HG03565 (cell line): ENCODE measurements around the gene HGS.

Experiments used
- ATAC-seq: cut with Tn5 transposase; IDR thresholded peaks from one replicate; pipeline ENCODE4 v1.9.1; 2021; ENCODE audit warnings: mild to moderate bottlenecking, moderate library complexity; ENCODE audit not compliant: unreplicated experiment

The HGS gene

DNA sequence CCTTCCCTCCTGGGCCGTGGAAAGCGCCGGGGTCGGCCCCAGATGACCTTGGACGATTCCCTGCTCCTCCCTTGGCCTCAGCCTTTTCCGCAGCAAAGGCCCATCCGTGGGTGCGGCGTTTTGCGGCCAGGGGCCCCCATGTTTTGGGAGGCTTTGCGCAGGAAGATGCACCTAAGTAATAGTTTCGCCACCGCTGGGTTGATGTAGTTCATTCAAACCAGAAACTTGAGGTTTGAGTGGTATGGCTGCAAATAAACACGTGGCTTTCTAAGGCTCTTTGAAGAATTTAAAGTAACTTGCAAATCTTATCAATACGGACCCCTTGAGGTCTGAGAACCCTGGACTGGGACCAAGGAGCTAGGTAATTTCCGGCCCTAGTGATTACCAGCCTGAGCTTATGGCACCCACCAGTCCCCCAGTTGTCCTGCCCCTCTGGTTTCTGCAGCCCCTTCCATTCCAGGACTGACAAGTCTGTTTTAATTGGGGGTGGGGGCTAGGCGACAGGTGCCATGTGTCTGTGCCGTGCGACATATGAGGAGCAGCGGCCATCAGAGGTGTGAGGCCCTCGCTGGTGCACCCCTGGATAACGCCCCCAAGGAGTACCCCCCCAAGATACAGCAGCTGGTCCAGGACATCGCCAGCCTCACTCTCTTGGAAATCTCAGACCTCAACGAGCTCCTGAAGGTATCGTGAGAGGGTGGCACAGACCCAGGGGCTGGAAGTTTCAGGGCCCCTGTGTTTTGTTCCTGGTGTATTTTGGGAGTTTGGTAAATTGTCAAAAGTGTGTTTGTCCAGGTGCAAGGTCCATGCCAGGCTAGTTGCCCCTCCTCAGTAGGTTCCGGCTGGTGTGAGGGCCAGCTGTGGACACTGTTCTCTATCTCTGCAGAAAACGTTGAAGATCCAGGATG is 20.2 kb downstream of the HGS start:
- ATAC-seq: no peak

DNA sequence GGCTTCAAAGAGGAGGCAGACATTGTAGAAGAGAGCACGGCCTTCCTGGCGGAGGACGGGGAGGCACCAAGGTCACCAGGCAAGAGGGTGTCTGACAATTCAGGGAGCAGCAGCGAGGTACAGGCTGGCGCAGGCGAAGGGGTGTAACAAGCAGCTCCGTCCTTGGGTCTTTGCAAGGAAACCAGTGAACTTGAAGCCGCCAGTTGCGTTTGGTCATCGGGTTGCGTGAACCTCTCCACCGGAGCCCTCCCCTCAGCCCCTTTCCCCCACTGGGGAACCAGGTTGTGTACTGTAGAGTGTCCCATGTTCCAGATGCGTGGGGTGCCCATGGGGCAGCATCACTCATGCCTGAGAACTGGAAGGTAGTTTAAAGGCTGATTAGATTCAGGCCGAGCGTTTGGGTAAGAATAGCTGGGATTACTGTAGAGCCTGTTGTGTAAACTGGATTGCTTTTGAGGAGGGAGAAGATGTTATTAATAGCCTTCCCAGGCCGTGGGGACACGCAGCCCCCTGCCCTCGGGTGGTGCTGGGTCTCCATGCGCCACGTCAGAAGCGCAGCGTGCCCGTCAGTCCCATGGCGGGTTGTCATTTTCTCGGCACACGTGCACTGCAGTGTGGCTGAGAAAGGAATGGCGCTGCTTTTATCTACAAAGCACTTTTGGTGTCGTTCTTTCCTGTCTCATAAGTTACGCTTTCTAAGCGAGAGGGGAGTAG is 21.9 kb downstream of the HGS start:
- ATAC-seq: no peak

DNA sequence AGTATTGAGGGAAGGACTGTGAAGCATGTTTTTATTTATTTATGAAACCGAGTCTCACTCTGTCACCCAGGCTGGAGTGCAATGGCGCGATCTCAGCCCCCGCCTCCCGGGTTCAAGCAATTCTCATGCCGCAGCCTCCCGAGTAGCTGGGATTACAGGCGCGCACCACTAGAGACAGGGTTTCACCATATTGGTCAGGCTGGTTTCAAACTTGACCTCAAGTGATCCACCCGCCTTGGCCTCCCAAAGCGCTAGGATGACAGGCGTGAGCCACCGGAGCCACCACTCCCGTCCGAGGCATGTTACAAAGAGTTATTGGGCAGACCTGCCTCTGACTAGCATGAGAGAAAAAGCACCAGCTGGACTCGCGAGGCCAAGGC is 22.4 kb downstream of the HGS start:
- ATAC-seq: no peak

DNA sequence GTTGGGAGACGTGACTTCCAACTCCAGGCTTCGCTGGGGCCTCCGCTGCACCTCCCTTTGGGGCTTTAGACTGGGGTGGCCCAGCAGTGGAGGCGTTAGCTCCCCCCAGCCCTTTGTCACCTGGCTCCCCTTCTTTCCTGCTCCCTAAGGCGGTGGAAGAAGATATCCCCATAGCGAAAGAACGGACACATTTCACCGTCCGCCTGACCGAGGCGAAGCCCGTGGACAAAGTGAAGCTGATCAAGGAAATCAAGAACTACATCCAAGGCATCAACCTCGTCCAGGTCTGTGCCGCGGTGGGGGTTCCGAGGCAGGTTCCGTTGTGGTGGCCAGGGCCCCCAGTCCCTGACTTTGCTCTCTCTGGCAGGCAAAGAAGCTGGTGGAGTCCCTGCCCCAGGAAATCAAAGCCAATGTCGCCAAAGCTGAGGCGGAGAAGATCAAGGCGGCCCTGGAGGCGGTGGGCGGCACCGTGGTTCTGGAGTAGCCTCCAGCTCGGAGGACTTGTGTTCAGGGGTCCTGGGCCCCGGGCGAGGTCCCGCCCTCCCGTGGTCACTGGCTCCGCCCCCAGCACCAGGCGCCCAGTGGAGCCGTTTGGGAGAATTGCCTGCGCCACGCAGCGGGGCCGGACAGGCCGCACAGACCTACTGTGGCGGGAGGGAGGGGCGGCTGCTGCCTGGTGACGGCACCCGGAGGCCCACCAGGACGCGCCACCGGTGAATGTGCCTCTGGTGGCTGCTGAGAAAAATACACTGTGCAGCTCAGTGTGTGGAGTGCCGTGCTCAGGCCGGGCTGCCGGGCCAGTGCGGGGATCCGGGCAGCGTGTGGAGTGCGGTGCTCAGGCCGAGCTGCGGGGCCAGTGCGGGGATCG is 23.2 kb downstream of the HGS start:
- ATAC-seq: no peak

DNA sequence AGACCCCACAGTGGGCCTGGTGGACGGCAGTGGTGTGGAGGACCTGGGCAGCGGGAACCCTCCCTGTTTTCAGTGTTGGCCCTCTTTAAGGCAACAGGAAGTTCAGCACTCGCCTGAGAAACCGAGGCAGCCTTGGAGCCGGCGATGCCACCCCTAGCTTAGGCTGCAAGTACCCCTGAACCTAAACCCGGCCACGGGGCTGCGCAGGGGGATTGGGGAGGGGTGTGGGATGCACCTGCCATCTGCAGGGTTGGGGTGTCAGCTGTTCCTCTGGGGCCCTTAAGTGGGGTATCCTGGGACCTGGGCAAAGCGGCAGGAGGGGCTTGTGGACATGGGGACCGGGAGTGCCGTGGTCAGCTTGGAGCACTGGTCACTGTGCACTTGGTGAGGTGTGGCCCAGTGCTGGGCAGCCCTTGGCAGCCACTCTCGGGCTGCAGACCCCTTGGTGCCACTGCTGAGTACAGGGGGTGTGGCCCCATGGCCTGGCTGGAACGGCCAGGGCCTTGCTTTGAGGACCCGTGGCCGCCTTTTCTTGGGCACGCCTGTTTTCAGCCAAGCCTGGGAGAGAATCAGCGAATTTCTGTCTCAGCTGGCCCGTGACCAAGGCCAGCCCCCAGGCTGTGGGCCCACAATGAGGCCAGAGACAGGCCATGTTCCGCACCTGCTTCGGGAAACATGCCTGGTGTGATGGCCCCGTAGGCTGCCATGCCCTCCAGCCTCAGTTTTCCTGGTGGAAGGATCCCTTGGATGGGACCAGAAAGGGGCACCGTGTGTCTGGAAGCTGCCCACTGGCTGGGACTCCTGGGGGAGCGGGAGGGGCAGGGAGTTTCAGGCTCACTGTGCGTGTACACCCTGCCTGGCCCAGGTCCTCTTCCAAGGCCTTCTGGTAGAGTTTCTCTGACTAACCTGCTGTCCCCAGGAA is 24.2 kb downstream of the HGS start:
- ATAC-seq: no peak

DNA sequence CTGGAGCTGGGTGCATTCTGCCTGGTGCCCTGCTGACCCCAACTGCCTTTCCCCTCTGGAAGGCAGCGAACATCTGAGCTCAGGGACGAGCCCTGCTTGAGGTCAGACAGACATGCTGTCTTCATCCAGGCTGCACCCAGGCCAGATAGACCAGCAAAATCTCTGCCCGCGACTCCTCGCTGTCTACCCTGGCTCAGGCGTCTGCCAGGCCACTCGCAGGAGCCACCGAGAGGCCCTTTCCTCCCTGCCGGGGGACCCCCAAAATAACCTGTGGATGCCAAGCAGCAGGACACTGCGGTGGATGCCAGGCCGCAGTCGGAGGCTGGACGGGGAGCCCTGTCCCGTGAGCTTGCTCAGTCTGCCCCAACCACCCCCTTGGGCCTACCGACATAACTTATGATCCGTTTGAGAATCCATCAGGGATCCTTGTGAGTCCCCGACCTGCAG is 25.0 kb downstream of the HGS start:
- no peak for ATAC-seq

DNA sequence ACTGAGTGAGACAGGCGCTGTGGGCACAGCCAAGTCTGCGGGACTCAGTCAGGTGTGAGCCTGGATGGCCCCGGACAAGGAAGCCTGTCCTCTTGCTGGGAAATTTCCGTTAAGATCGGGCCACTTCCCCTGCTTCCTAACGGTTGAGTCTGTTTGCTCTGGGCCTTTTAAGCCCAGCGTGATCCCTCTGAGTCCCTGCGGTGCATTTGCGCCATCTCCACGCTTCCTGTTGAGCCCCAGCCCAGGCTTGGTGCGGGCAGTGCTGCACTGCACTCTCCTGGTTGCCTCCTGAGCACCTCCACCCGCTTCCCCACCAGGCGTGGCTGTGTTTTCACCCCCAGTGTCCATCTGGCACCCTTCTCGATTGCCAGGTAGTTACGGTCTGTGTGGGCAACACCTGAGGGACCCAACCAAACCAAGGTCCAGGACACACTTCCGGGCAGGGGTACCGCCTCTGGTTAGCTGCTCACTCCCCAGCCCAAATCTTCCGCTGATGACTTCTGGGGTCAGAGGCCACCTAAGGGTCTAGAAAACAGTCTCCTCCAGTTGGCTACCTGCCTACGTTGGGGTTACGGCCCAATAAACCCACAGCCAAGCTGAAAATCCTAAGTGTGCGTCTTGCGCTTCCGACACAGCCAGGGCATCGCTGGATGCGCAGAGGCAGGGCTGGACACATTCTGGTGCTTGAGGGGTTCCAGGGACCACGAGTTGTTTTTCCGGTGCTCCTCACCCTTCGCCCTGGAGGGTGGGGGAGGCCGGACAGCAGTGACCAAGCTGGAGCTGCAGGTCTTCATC is 26.9 kb downstream of the HGS start:
- no peak for ATAC-seq

DNA sequence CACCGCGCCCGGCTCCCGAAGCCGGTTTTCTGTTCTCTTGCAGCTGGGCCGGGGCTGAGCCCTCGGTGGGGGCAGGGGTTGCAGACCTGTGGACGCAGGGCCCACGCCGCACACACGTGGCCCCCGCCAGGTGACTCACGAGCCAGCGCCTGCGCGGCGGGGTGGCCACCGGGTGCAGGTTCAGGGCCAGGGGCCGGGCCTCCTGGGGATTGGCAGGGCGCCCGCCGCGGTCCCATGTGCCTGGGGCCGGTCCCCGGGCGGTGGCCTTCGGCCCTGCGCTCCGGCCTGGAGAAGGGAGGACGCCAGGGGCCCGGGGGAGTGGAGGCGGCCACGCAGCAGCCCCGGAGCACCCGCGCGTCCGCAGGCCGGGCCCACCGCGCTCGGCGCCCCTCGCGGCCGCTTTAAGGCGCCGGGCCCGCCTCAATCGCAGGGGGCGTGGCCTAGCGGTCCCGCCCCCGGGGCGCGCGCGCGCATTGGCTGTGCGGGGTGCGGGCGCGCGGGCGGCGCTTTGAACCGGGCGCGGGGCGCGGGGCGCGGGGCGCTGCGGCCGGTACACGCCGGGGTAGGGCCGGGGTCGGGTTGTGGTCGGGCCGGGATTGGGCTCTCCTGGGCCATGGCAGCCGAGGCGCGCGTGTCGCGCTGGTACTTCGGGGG is 28.1 kb downstream of the HGS start, which contains the start of gene SLC25A10:
Gene SLC25A10 (plus strand): TSS at position 471 of the 654 bp plus-strand sequence. CDS start 143 bp downstream, at position 614.
- ATAC-seq: peak; percentile 45

DNA sequence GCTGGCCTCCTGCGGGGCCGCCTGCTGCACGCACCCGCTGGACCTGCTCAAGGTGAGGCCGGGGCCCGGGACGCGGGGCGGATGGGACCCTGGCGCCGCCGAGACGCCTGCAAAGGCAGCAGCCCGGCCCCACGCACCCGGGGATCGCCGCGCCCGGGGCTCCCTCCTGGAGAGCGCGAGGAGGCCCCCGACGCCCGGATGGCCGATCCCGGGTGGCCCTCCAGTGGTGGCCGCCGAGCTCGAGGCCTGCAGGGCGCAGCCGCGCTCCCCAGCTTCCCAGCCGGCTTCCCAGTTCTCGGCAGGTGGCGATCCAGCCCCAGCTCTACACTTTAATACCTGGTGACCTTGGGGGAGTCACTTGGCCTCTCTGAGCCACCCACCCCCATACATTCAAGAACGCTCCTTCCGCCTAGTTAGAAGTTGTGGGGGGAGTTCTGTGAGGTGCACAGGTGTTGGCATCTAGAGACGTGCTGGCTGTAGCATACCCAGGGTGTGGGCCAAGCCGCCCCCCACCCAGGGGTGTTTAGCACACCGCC is 28.7 kb downstream of the HGS start:
- ATAC-seq: peak; percentile 4

DNA sequence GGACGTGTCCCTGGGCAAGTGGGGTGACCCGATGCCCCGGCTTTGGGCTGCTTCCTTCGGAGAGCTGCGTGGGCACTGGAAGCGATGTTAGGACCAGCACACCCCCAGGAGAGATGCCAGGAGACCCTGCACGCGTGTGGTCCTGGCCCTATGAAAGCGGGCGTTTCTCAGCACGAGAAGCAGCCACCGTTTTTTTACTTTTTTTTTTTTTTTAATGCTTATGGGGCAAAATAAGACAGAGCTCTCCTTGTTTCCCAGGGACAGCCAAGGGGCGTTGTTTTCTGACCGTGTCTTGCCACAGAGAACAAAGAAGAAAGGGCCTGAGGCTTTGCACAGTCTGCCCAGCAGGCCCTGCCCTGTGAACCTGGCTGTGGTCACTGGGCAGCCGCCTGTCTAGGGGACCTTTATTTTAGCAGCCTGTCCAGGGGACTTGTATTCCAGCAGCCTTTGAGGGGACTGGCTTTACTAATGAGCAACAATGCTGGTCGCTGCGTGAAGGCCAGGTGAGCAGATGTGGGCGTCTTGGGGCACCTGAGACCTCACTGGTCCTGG is 29.3 kb downstream of the HGS start:
- no peak for ATAC-seq

DNA sequence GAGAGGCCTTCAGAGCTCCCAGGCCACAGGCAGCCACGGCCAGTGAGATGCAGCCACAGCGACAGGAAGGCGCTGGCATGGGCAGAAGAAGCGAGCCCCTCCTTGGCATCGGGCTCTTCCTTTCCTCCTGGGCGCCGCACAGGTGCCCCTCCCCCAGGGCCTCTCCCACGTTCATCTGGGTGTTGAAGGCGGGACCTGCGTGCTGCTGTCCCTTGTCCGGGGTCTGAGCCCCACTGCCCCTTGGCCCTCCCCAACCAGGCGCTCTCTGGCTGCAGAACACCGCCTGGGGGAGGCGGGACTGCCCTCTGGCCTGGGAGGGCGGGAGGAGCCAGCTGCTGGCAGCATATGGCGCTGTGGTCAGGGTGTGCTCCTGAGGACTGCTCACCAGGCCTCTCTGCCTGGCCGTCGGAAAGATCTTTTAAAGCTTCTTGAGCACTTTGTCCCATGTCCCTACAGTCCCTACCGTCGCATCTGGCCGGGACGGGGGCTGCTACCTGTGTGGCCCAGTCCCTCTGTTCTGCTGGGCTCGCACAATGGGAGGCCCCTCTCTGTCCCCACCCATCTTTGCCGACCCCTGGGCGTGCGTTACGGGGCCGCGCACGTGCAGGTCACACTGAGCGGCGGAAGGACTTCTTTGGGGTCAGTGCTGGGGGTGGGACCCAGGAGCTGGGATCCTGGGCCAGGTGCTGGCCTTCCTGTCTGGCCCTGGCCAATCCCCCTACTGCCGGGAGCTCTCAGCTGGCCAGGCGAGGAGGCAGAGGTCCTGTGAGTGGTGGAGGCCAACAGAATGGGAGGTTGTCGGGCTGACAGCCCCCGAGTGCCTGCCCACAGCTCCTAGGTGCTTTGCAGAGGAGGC is 30.0 kb downstream of the HGS start:
- no peak for ATAC-seq

DNA sequence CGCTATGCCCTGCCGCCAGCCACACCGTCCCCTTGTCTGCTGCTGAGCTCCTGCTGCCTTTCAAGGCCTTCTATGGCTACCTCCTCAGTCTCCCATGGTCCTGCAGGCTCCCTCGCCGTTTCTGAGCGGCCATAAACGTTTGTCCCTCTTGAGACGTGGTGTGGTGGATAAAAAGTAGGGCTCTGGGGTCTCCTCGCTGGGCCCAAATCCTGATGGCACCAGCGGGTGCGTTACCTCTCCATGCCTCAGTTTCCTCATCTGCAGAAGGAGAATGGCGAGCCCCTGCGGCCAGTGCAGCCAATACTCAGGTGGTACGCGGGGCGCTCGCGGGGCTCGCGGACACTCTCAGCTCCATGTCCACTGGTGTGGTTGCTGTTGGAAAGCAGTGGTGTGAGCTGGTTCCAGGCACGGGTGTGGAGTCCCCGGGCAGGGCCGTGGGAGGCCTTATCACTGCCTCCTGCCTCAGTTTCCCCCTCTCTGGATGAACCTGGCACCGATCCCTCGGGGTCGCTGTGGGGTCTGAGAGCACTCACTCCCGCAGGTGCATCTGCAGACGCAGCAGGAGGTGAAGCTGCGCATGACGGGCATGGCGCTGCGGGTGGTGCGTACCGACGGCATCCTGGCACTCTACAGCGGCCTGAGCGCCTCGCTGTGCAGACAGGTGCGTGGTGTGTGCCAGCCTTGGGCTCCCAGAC is 30.7 kb downstream of the HGS start:
- no peak for ATAC-seq

DNA sequence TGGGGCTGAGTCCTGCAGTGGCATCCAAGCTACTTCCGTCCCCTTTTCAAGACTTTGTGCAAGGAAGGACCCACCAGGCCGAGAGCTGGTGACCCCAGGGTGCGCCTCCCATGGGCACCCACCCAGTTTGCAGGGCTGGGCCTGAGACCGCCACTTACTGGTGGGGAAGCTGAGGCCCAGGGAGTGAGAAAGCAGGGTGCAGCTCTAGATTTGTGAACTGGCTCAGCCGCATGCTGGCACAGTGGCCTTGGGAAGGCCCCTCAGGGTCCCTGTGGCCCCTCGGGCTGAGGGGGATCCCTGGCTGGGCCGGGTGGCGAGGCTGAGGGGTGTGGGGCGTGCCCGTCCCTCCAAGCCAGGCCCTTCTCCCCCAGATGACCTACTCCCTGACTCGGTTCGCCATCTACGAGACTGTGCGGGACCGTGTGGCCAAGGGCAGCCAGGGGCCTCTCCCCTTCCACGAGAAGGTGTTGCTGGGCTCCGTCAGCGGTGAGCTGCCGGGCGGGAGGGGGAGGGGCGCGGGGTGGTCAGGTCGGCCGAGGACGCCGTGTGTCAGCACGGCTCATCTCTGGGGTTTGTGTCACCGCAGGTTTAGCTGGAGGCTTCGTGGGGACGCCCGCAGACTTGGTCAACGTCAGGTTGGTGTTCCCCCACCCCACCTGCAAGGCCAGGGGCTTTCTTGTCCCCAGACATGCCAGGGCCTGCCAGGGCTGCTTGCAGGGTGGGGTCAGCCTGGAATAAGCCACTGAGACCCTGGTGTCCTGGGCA is 31.5 kb downstream of the HGS start:
- ATAC-seq: no peak

DNA sequence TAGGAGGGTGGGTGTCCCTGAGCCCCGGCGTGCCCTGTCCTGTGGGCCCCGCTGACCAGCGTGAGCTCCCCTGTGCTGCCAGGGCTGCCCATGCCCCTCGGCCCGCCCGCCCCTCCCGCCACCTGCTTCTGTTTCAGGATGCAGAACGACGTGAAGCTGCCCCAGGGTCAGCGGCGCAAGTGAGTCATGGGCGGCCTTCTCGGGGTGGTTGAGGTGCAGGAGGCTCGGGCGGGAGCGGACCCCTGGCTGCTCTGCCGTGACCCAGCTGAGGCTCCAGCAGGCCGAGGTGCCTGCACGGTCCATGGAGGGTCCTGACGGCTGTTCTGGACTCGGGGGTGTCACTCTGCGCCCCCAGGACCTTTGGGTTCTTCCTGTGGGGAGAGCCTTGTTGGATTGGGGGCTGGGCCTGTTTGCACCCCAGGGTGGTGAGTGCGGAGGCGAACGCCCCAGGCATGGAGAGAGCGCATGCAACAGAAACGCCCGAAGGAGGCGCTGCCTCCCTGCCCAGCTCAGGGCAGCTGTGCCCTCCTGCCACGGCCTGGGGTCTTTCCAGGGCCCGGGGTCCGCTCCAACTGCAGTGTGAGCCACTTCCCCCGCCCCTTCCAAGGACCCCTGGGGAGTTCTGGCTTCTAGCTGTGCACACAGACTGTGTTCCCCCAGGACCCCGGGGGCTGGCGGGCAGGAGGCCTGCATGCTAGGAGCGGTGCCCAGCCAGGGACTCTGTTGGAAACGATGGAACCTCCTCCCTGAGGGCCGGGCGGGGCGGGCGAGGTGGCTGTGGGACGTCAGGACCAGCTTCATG is 32.3 kb downstream of the HGS start:
- no peak for ATAC-seq

DNA sequence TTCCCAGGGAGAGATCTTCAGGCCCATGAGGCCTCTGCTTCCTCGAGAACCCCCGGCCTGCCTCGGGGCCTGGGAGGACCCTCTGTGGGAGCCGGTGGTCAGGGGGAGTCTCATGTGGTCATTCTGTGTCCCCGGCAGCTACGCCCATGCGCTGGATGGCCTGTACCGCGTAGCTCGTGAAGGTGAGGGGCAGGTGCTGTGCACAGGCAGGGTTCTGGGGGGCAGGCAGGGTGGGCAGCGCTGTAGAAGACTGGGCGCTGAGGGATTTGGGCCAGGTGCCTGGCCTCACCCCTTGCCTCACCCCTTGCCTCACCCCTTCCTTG is 32.8 kb downstream of the HGS start:
- ATAC-seq: no peak
